ENCODE results near the gene RAPGEF1.

DNA sequence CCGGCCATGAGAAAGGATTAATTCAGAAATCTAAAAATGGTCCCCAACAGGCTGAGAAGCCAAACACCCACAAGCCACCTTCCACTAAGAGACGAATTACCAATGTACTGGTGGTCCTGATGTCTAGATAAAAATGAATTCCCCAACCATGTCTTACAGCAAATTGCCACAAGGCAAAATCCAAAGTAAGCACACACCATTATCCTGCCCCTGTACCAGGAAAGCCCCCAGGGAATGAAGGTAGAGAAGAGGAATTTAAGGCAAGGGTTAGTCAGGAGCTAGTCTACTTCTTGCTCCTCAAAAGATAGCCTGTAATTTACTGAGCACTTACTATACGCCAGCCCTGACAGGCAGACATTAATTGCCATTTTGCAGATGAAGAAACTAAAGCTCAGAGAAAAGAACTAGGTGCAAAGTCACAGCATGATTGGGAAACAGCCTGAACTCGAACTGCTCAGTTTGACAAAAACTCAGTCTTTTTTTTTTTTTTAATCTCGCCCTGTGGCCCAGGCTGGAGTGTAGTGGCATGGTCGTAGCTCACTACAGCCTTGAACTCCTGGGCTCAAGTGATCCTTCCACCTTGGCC lies 64.3 kb downstream of the RAPGEF1 start:
- TF ChIP-seq, protein P1, sequence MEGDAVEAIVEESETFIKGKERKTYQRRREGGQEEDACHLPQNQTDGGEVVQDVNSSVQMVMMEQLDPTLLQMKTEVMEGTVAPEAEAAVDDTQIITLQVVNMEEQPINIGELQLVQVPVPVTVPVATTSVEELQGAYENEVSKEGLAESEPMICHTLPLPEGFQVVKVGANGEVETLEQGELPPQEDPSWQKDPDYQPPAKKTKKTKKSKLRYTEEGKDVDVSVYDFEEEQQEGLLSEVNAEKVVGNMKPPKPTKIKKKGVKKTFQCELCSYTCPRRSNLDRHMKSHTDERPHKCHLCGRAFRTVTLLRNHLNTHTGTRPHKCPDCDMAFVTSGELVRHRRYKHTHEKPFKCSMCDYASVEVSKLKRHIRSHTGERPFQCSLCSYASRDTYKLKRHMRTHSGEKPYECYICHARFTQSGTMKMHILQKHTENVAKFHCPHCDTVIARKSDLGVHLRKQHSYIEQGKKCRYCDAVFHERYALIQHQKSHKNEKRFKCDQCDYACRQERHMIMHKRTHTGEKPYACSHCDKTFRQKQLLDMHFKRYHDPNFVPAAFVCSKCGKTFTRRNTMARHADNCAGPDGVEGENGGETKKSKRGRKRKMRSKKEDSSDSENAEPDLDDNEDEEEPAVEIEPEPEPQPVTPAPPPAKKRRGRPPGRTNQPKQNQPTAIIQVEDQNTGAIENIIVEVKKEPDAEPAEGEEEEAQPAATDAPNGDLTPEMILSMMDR (IDR thresholded peaks at IDR 0.05) = no peak
- no peak for TF ChIP-seq POLR2AphosphoS5 (IDR thresholded peaks at IDR 0.05; ENCODE audit: insufficient read depth in 1 of 2, low read depth in 1 of 2)
- no peak for TF ChIP-seq POLR2A (IDR thresholded peaks at IDR 0.05)

Measured in vagina (tissue), 2 donors.